HG03066 (cell line): Measurements from ENCODE around the gene AFF3.
"Not testable (repeated sequence)": the region's sequence is repeated elsewhere in the genome, so short reads cannot be mapped to it uniquely, and the experiment has no call there.

Experiments used
- ATAC-seq: cut with Tn5 transposase; IDR thresholded peaks from one replicate; pipeline ENCODE4 v1.9.1; 2021; ENCODE audit warnings: low read depth; ENCODE audit not compliant: unreplicated experiment

AFF3 gene

DNA sequence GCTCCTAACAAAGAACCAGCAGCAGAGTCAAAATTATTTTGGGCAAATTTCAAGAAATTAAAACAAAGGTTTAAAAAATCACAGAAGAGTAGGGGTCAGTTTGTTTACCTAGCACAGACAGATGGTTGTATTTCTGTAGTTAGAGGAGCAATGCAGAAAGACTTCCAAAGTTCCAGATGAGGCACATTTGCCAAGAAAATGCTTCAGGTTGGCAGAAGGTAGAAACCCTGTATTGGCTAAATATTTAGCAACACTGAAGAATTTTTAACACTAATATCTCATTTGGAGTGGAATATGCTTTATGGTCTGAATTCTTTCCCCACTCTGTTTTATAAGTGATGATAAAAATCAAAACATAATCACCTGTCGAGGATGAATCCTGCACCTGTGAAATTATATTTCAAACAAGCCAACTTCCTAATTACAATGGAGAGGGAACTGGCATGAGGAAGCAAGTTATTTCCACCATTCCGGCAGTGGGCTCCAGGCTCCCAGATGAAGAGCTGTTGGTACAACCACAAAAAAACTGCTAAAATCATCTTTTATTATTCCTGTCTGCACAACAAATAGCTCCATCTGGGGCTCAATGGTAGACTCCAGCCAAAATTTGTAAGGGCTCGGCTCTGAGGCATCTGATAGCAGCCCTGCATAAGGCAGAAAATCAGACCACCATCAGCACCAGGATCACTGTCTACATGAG lies 366.0 kb downstream of the AFF3 start:
- no peak for ATAC-seq

DNA sequence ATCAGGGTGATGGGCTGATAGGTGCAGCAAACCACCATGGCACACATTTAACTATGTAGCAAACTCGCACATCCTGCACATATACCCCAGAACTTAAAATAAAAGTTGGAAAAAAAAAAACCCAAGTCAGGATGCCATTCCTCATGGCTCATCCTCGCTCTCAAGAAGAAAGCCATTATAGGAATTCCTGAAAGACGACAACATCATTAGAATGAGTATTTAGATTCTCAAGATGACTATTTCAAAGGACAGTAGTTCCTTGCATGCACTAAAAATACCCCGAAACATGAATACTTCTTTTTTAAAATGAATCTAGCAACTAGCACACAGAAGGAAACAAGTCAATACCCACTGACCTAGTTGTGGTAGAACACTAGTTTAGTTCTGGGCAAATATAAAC lies 366.8 kb downstream of the AFF3 start:
- no peak for ATAC-seq

DNA sequence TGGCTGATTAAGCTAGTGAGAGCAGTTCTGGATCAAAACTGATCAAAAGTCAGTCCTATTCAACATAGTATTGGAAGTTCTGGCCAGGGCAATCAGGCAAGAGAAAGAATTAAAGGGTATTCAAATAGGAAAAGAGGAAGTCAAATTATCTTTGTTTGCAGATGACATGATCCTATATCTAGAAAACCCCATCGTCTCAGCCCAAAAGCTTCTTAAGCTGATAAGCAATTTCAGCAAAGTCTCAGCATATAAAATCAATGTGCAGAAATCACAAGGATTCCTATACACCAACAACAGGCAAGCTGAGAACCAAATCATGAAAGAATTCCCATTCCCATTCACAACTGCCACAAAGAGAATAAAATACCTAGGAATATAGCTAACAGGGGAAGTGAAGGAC lies 368.7 kb downstream of the AFF3 start:
- ATAC-seq, result not testable (repeated sequence)

DNA sequence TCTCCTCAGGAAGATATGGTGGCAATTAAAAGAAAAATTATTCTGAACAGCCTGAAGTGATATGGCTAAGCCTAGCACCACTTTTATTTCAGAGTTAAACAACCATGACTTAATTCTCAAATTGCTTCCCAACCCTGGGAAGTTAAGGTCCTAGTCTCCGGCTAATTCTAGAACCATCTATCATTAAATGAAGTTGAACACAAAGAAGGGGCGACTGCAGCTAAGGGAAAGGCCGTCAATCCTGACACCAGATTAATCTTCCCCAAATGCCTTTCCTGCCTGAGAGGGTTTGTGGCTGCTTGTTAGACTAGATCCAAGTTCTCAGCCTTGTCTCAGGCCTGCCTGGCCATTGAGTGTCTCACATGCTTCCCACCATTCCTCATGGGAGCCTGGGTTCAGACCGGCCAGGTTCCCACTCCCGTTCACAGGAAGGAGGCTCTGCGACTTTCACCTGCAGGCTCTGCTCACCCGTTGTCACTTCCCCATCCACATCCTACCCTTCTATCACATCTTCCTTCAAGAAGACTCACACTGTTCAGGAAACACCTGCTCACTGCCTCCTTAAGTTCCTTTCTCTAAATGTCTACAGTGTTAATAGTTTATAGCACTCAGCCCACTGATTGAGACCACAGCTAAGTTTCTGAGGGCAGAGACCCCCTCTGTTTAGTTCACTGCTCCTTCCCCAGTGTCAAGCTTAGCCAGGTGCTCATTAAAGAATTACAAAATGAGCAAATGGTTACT lies 369.6 kb downstream of the AFF3 start:
- no peak for ATAC-seq

DNA sequence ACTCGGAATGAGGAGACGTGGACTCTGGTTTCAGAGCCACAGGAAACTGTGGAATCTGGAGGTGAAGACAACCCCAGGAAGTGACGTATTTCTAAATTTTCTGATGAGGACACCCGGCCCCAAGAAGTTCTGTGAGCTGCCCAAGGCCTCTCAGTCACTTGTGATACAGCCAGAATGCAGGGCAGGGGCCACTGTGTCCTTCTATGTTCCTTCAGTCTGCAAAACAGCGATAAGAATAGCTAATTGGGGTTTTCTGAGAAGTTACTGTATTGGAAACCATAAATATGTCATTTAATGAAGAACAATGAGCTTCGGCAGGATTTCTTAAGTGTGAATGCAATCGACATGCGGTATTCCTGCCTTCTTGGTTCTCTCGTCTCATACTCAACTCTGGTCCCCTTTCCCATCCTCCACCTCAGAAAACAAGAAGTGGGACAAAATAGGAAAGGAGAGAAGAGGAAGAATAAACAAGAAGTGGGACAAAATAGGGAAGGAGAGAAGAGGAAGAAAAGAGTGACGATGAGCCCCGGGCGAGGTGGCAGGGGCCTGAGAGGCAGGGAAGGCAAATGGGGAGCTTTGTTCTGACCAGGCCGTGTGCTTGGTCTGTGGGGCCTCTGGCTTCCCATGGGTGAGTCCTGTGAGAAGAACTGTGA lies 370.6 kb downstream of the AFF3 start:
- ATAC-seq, result no peak

DNA sequence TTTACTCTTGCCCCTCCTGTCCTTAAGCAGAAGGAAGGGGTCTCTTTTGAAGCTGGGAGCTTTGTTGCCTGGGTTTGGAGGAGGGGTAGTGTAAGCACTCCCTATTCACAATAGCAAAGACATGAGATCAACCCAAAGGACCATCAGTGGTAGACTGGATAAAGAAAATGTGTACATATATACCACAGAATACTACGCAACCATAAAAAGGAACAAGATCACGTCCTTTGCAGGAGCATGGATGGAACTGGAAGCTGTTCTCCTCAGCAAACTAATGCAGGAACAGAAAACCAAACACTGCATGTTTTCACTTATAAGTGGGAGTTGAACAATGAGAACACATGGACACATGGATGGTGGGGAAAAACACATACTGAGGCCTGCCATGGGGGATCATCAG lies 371.5 kb downstream of the AFF3 start:
- no peak for ATAC-seq

DNA sequence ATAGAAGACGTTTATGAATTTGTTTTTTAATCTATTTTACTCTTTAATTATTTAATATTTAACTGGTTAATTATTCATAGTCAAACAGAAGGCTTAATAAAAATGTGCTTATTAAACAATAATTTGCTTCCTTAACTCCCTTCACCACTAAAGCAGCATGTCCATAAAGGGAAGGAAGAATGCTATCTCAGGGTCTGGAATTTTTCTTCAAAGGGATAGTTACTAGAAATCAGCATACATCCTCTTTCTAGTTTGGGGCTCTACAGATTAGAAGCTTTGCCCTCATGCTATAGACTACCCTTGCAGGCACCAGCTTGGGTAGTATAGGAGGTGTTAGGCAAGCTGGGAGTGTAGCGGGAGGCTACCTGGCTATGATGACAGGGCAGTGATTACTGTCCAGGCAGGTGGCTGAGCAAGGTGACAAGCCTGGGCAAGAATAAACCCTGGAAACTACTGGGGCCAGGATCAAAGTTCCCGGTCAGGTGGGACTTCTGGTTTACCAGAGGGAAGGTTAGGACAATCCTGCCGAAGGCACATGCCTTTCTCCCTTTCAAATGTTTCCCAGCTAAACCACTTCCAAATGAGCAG lies 376.6 kb downstream of the AFF3 start:
- no peak for ATAC-seq

DNA sequence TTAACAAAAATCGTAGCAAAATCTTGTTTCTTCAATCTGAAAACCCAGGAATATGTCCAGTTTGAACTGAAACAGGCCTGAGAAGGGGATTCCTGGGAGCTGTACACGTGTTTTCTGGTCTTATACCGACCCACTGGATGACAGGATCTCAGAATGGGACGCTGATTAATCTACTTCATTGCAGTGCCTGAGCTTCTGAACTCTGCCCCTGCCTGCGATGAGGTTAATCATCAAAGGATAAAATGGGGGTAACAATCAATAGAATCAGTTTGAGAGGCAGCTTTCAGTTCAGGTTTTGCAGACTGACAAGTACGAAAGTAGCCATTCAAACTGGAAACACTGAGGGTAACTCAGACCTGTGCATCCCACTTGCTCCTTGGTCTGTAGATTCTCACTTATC lies 378.6 kb downstream of the AFF3 start:
- no peak for ATAC-seq

DNA sequence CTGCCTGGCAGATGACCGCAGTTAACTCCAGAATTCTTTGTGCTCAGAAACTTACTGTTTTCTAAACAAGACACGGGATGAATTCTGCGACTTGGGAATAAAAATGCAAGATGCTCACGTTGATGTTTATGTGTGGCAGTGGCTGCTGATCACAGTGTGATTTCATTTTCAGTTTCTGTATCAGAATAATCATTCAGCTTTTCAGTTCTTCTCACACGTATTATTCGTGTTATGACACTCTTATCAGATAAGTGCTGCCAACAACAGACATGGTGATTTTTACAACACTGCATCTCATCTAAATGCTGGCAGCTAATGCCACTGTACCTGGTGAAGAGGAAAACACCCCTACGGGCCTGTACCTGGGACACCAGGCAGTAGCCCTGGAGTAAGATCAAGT lies 379.7 kb downstream of the AFF3 start:
- ATAC-seq, result no peak

DNA sequence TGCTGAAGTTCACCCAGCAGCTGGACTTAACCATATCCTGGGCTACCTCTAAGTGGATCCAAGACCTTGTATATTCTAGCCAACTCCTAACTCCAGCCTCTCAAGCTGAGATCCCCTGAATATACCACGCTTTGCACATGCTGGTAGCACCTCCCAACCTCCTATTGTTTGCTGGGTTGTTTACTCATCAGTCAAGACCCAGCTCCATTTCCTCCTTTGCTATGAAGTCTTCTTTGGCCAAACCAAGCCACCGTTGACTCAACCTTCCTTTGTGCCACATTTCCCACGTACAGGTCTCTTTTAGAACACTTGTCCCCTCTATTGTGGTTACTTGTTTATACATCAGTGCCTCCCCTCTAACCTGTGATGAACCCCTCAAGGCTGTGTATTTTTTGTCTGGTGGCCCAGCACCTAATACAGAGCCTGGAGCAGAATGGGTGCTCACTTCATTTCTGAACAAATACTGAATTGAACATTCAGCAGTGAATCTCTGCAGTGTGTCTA lies 384.7 kb downstream of the AFF3 start:
- ATAC-seq, result no peak

DNA sequence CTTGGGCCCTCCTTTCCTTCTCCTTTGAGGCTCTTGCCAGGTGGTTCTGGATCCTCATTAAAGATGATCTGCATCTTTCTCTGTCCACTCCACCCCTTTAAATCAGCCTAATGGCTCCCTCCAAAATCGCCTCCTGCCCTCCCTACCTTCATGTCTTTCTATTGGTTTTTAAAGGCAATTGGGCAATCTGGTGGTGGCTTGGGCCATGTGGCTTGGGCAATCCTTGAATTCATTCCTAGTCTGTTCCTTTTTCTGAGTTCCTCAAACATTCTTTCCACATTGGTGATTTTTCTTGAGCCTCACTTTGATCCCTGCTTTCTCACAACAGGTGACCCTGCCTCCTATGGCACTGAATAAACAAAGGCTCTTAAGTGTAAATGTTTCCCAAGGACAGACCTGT lies 386.3 kb downstream of the AFF3 start:
- no peak for ATAC-seq

DNA sequence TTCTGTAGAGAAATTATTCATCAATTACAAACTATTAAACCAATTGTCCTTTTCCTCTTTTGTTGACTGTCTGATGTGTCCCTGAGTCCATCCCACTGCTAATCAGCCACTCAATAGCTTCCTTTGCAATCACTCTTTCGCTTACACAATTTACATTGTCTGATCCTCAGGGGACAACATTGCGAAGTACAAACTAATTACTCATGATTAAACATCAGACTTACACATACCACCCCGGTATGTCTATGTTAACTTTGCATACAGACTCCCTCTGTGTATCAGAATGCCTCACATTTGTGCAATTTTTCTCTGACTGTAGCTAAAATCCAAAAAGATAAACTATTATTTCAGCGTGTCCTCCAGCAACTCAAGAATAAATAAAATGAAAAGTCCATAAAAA lies 388.2 kb downstream of the AFF3 start:
- ATAC-seq, result no peak

DNA sequence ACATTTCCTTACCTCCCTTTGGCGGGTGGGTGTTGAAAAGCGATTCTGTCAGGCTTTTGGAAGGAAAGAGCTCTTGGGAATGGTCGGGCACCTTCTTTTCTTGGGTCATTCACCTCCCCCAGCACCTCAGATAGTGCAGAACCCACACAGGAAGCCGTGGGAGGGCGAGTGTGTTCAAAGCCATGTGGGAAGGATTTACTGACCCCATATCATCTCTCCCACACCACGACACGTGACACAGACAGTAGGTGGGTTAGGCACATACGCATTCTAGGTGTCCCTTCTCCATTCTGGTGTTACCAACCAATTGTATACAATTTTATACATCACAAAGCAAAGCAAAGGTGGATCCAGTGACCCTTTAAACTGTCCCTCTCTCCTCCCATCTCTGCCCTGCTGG lies 388.9 kb downstream of the AFF3 start:
- no peak for ATAC-seq

DNA sequence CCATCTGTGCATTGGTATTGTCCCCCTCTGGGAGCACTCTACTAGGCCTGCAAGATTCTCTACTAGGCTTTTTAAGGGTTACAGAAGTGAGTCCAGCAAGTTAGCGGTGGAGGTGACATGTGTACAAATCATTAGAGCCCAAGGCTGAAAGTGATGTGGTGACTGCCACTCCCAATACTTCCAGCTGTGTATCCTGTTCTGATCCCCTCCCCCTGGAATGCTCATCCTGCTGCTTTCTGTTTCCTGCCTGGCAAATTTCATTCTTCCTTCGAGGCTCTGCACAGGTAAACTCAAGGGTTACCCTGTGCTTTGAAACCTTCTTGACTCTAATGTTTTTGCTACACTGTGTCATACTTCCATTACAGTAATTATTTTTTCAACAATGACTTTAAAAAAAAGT lies 394.0 kb downstream of the AFF3 start:
- no peak for ATAC-seq

DNA sequence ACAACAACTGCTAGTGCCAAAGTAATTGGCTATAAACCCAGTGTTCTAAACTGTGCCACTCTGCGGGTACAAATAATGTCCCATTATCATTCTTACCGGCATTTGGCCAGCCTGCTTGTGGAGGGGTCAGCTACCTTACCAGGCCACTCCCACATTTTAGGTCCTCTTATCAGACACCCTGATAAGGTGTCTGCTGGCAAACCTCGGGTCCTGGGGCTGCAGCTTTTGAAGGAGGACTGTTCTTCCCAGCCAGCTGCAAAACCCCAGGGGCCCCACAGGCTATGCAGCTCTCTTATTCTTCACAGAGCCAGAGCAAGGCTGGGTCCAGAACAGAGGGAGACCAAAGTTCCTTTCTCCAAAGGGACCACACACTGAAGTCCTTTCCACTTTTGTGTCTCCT lies 394.5 kb downstream of the AFF3 start:
- no peak for ATAC-seq

DNA sequence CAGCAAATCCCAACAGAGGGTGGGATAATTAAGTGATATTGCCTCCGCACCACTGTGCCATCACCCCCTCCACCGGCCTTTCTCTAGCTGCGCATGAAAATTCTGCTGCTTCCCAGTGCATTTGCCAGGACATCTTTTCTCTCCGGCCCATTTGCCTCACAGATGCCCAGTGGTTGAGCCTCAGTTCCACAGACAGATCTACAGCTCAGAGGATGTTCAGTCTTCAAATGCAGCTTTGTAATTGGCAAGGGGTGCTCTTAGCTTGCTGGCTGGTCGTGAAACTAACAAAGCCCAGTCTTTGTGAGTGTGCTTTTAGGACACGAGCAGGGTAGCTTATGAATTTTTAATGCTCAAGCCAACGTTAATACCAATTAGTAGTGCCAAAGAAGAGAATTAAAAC lies 399.2 kb downstream of the AFF3 start:
- ATAC-seq, result no peak

DNA sequence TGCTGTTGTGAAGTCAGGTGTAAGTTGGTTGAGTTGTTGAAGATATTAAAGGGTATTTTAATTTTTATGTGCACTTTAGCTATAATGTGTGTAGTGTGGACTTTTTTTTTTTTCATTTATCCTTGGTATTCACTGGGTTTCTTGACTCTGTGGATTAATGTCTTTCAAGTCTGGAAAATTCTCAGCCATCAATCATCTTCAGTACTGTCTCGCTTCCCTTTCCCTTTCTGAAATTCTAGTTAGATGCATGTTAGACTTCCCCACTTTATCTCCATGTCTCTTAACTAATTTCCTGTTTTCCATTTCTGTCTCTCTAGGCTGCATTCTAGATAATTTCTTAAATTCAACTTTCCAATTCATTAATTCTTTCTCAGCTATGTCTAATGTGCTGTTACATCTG lies 404.9 kb downstream of the AFF3 start:
- no peak for ATAC-seq

DNA sequence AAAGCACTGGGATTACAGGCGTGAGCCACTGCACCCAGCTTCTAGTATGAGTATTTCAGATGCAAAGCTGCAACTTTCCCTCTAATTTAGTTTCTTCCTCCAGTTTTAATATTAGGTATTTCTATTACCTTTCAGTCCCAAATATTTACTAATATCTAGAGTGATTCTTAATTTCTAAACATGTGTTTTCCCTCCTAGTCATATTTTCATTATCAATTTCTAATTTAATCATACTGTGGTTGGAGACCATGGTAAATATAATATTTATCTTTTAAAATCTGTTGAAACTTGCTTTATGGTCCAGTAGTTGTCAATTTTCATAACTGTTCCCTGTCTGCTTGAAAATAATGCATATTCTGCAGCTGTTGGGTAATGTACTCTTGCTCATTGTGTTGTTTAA lies 406.6 kb downstream of the AFF3 start:
- no peak for ATAC-seq

DNA sequence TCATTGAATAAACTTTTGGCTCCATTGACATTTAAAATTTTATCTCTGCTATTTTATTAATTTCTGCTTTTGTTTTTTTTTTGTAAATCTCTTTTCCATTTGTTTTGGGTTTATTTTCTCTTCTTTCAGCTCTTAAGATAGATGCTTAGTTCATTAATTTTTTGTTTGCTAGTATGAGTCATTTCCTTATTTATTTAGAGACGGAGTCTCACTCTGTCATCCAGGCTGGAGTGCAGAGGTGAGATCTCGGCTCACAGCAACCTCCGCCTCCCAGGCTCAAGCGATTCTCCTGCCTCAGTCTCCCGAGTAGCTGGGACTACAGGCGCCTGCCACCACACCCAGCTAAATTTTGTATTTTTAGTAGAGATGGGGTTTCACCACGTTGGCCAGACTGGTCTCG lies 407.1 kb downstream of the AFF3 start:
- not testable (repeated sequence) for ATAC-seq

DNA sequence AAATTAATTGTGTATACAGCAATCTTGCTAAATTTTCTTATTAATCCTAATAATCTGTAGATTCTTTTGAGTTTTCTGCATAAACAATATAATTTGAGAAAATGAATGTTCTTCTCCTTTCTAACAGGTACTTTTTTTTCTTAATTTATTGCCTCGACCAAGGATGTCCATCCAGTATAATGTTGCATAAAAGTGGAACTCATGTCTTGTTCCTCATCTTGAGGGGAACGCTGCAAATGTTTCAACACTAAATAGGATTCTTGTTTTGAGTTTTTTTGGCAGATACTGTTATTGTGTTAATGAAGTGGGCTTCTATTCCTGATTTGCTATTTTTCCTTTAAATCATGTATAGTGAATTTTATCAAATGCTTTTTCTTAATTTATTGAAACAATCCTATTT lies 408.2 kb downstream of the AFF3 start:
- no peak for ATAC-seq
